Liver (tissue), 9 donors: ENCODE results near the gene NUB1. TPM values are rescaled to one million over a fixed set of nuclear protein-coding genes. Genes with fewer than 3 reads are reported as not detected.

Experiments used
- DNase-seq: peaks from one replicate; pipeline ENCODE4 v3.0.0-alpha.2; 2017; ENCODE audit warnings: low spot score
- H3K27ac ChIP-seq, 2 donors: one replicate each; pipeline ENCODE4 v1.7.0; 2013; ENCODE audit warnings: inconsistent platforms in 2 of 2, low read length in 2 of 2, control low read depth in 1 of 2, low read depth in 1 of 2, mild to moderate bottlenecking in 1 of 2
- H3K27me3 ChIP-seq, 4 donors: one replicate each; pipeline versions ENCODE4 v1.6.1 to v1.7.0; 2013; ENCODE audit warnings: low read length in 3 of 4, inconsistent platforms in 1 of 4, mild to moderate bottlenecking in 1 of 4, moderate library complexity in 1 of 4; ENCODE audit not compliant: control insufficient read depth in 4 of 4, insufficient read depth in 4 of 4
- H3K36me3 ChIP-seq, 4 donors: one replicate each; pipeline versions ENCODE4 v1.6.1 to v1.7.0; 2013; ENCODE audit warnings: low read length in 3 of 4, mild to moderate bottlenecking in 3 of 4, low read depth in 1 of 4, moderate library complexity in 1 of 4; ENCODE audit not compliant: control insufficient read depth in 4 of 4, insufficient read depth in 3 of 4
- H3K4me1 ChIP-seq, 4 donors: one replicate each; pipeline versions ENCODE4 v1.6.1 to v1.7.0; 2013; ENCODE audit warnings: low read length in 3 of 4, mild to moderate bottlenecking in 3 of 4, moderate library complexity in 1 of 4; ENCODE audit not compliant: control insufficient read depth in 4 of 4, insufficient read depth in 4 of 4
- H3K4me3 ChIP-seq, 3 donors: one replicate each; pipeline versions ENCODE4 v1.6.1 to v1.7.0; 2013; ENCODE audit warnings: low read length in 3 of 3, control low read depth in 1 of 3, low read depth in 1 of 3, mild to moderate bottlenecking in 1 of 3
- H3K9ac ChIP-seq, 2 donors: one replicate each; pipeline ENCODE4 v1.7.0; 2013; ENCODE audit warnings: low read length in 2 of 2, mild to moderate bottlenecking in 2 of 2, moderate library complexity in 2 of 2, control low read depth in 1 of 2, low read depth in 1 of 2
- H3K9me3 ChIP-seq, 4 donors: one replicate each; pipeline versions ENCODE4 v1.6.1 to v1.7.0; 2013; ENCODE audit warnings: low read length in 3 of 4; ENCODE audit not compliant: control insufficient read depth in 4 of 4
- ATF3 ChIP-seq: IDR thresholded peaks from 2 replicates; pipeline ENCODE4 v1.6.1; 2016; ENCODE audit warnings: antibody characterized with exemption
- CTCF ChIP-seq: fragments of 150-350 bp; IDR thresholded peaks from 2 replicates; pipeline ENCODE4 v1.5.1; 2017; ENCODE audit warnings: improper control_type of control experiment, low read depth, low read length; ENCODE audit not compliant: missing input control
- EGR1 ChIP-seq, 2 donors: IDR thresholded peaks; 2 replicates each; pipeline ENCODE4 v1.6.1; 2016 to 2018; ENCODE audit warnings: antibody characterized with exemption in 2 of 2, low read depth in 2 of 2
- FOXA1 ChIP-seq: IDR thresholded peaks from 2 replicates; pipeline ENCODE4 v1.6.1; 2016; ENCODE audit warnings: antibody characterized with exemption
- FOXA2 ChIP-seq: IDR thresholded peaks from 2 replicates; pipeline ENCODE4 v1.6.1; 2016; ENCODE audit warnings: antibody characterized with exemption
- GABPA ChIP-seq, 2 donors: IDR thresholded peaks in 1 of 2; conservative IDR thresholded peaks in 1 of 2; 2 replicates each; pipeline ENCODE4 v1.6.1; 2016; ENCODE audit warnings: antibody characterized with exemption in 2 of 2, mild to moderate bottlenecking in 1 of 2, moderate library complexity in 1 of 2
- HNF4A ChIP-seq, 2 donors: conservative IDR thresholded peaks; 2 replicates each; pipeline ENCODE4 v1.6.1; 2016; ENCODE audit warnings: antibody characterized with exemption in 2 of 2, mild to moderate bottlenecking in 2 of 2
- HNF4G ChIP-seq: IDR thresholded peaks from 2 replicates; pipeline ENCODE4 v1.6.1; 2016; ENCODE audit warnings: antibody characterized with exemption
- JUND ChIP-seq, 2 donors: IDR thresholded peaks; 2 replicates each; pipeline ENCODE4 v1.6.1; 2016; ENCODE audit warnings: antibody characterized with exemption in 2 of 2
- MAX ChIP-seq: IDR thresholded peaks from 2 replicates; pipeline ENCODE4 v1.6.1; 2016; ENCODE audit warnings: antibody characterized with exemption
- NR2F2 ChIP-seq: IDR thresholded peaks from 2 replicates; pipeline ENCODE4 v1.6.1; 2016; ENCODE audit warnings: antibody characterized with exemption
- RAD21 ChIP-seq, 2 donors: IDR thresholded peaks; 2 replicates each; pipeline ENCODE4 v1.6.1; 2016; ENCODE audit warnings: antibody characterized with exemption in 2 of 2, mild to moderate bottlenecking in 2 of 2
- REST ChIP-seq: IDR thresholded peaks from 2 replicates; pipeline ENCODE4 v1.6.1; 2016; ENCODE audit warnings: antibody characterized with exemption, mild to moderate bottlenecking
- RXRA ChIP-seq, 2 donors: IDR thresholded peaks; 2 replicates each; pipeline ENCODE4 v1.6.1; 2017 to 2018; ENCODE audit warnings: antibody characterized with exemption in 2 of 2, mild to moderate bottlenecking in 1 of 2
- SP1 ChIP-seq: IDR thresholded peaks from 2 replicates; pipeline ENCODE4 v1.6.1; 2018; ENCODE audit warnings: antibody characterized with exemption, mild to moderate bottlenecking
- TAF1 ChIP-seq: conservative IDR thresholded peaks from 2 replicates; pipeline ENCODE4 v1.6.1; 2016; ENCODE audit warnings: antibody characterized with exemption, mild to moderate bottlenecking
- YY1 ChIP-seq: IDR thresholded peaks from 2 replicates; pipeline ENCODE4 v1.6.1; 2016; ENCODE audit warnings: antibody characterized with exemption, mild to moderate bottlenecking
- ZBTB33 ChIP-seq: IDR thresholded peaks from 2 replicates; pipeline ENCODE4 v1.6.1; 2016; ENCODE audit warnings: antibody characterized with exemption
- WGBS: extraction: QIAGEN DNeasy Blood & Tissue Kit; methylation state at CpG from one replicate; pipeline ENCODE4 v1.1.7; 2013; 5-methylcytosine and 5-hydroxymethylcytosine counted together
- polyA plus RNA-seq, 2 donors: library from polyadenylated mRNA; stranded (reverse) in 1 of 2; unstranded in 1 of 2; fragments of 200-250 nt in 1 of 2; fragments of >200 nt in 1 of 2; fragmentation: Nextera tagmentation in 1 of 2; extraction: Ambion mirVana in 1 of 2; gene quantifications; one replicate each; pipeline versions ENCODE4 v1.2.1 to v1.2.3, GENCODE V29; 2013 to 2015
- total RNA-seq, 2 donors: library from RNA; depleted of rRNA; stranded (reverse); fragments of >200 nt; gene quantifications; one replicate each; pipeline ENCODE4 v1.2.3, GENCODE V29; 2014
- donor health status: healthy.
- donor health status: healthy.
- donor health status: healthy.
- donor health status: healthy.
- donor health status: healthy.

NUB1 gene
- total and polyA plus RNA-seq, 4 donors = 14.0 to 27.9 (median 18.8) TPM

GRCh38 chr7:151404216-151405011 is 62.8 kb downstream of the NUB1 start:
- H3K4me3 ChIP-seq = no peak overlapping the region
- H3K27ac ChIP-seq = peak overlapping the region; percentile 48 to 73
- DNase-seq = no peak
- TF ChIP-seq NR2F2 = peak; percentile 89
- TF ChIP-seq CTCF = no peak
- no peak for TF ChIP-seq REST
- peak; percentile 42 for TF ChIP-seq YY1
- TF ChIP-seq SP1 = peak; percentile 70
- TF ChIP-seq RXRA (IDR thresholded peaks at IDR 0.05) = peak; percentile 94 to 96
- no peak for TF ChIP-seq HNF4G
- TF ChIP-seq FOXA2 = no peak
- peak in 1 of 2 donors; percentile 24 for TF ChIP-seq EGR1 (IDR thresholded peaks at IDR 0.05; ENCODE audit: low read depth in 2 of 2)
- no peak for TF ChIP-seq FOXA1
- peak; percentile 85 to 89 for TF ChIP-seq JUND (IDR thresholded peaks at IDR 0.05)
- peak; percentile 74 to 81 for TF ChIP-seq HNF4A (conservative IDR thresholded peaks at IDR 0.05)
- TF ChIP-seq ZBTB33 = no peak
- peak in 1 of 2 donors; percentile 27 for TF ChIP-seq GABPA (IDR thresholded peaks at IDR 0.05 in 1 of 2, conservative IDR thresholded peaks at IDR 0.05 in 1 of 2)
- peak; percentile 65 for TF ChIP-seq ATF3
- no peak for TF ChIP-seq RAD21 (IDR thresholded peaks at IDR 0.05)
- TF ChIP-seq MAX = no peak
- no peak for TF ChIP-seq TAF1
- H3K4me1 ChIP-seq = peaks cover 7 to 20% (median 16%) of the 10 kb centered on the region in 4 donors
- WGBS = 61% methylated on average over 18 of the region's 18 CpGs
- no peaks in the 10 kb centered on the region for H3K9me3 ChIP-seq
- H3K36me3 ChIP-seq = no peaks in the 10 kb centered on the region
- no peak overlapping the region for H3K9ac ChIP-seq
- H3K27me3 ChIP-seq = peaks cover 0 to 2% (median under 1%) of the 10 kb centered on the region in 4 donors
